HEK293 (cell line): ENCODE data around the gene NEK6.

Experiments
- CTCF ChIA-PET: fragments of 350-600 bp; formaldehyde crosslinking; extraction: SDS; loops from one replicate; lab custom pipeline; 2021; ENCODE audit warnings: antibody characterized with exemption; lab: Yijun Ruan, JAX
- POLR2A ChIA-PET: fragments of 300-600 bp; formaldehyde crosslinking; extraction: SDS; loops from one replicate; lab custom pipeline; 2020; ENCODE audit warnings: antibody characterized with exemption, inconsistent platforms; lab: Yijun Ruan, JAX
- H3K27ac ChIP-seq: fragments of 200-500 bp; sonication (Bioruptor generic); 2 replicates; pipeline ENCODE4 v1.5.1; 2014; ENCODE audit warnings: low read depth, low read length, control low read depth, inconsistent platforms; ENCODE audit errors: extremely low read depth
- H3K36me3 ChIP-seq, 2 experiments: fragments of 200-500 bp in 1 of 2; sonication (Bioruptor generic) in 1 of 2; 1 replicate in 1 of 2; 2 replicates in 1 of 2; pipeline ENCODE4 v1.5.1; 2014 to 2017; ENCODE audit warnings: inconsistent platforms in 2 of 2, low read length in 2 of 2; ENCODE audit not compliant: control insufficient read depth in 2 of 2, insufficient read depth in 1 of 2
- H3K4me1 ChIP-seq: fragments of 200-500 bp; sonication (Bioruptor generic); 2 replicates; pipeline ENCODE4 v1.5.1; 2014; ENCODE audit warnings: mild to moderate bottlenecking, low read length, inconsistent platforms; ENCODE audit not compliant: control insufficient read depth, insufficient read depth
- H3K4me3 ChIP-seq: 2 replicates; pipeline ENCODE4 v1.5.1; 2011; ENCODE audit warnings: low read depth, mild to moderate bottlenecking, control low read depth, low read length, moderate library complexity
- H3K9me3 ChIP-seq: fragments of 200-500 bp; sonication (Bioruptor generic); 2 replicates; pipeline ENCODE4 v1.5.1; 2014; ENCODE audit warnings: low read depth, low read length, inconsistent platforms; ENCODE audit not compliant: control insufficient read depth, insufficient read depth
- GLIS2 ChIP-seq: fragments of 450-650 bp; formaldehyde crosslinking; IDR thresholded peaks from 2 replicates; pipeline ENCODE4 v1.5.1; 2016; ENCODE audit warnings: missing biosample characterization, missing genetic modification characterization
- KLF7 ChIP-seq: fragments of 450-650 bp; formaldehyde crosslinking; IDR thresholded peaks from 2 replicates; pipeline ENCODE4 v1.5.1; 2016; ENCODE audit warnings: missing biosample characterization, missing genetic modification characterization, borderline replicate concordance
- MYNN ChIP-seq: fragments of 450-650 bp; formaldehyde crosslinking; IDR thresholded peaks from 2 replicates; pipeline ENCODE4 v1.5.1; 2016; ENCODE audit warnings: missing biosample characterization, missing genetic modification characterization, borderline replicate concordance
- SCRT2 ChIP-seq: fragments of 450-650 bp; formaldehyde crosslinking; IDR thresholded peaks from 2 replicates; pipeline ENCODE4 v1.5.1; 2016; ENCODE audit warnings: missing biosample characterization, missing genetic modification characterization
- TRIM28 ChIP-seq: IDR thresholded peaks from 2 replicates; pipeline ENCODE4 v1.6.1; 2011; ENCODE audit warnings: low read length, control low read depth, borderline replicate concordance
- ZBTB20 ChIP-seq: fragments of 450-650 bp; formaldehyde crosslinking; IDR thresholded peaks from 2 replicates; pipeline ENCODE4 v1.5.1; 2016; ENCODE audit warnings: missing biosample characterization, missing genetic modification characterization
- ZNF10 ChIP-seq: fragments of 450-650 bp; formaldehyde crosslinking; IDR thresholded peaks from 2 replicates; pipeline ENCODE4 v1.5.1; 2017; ENCODE audit warnings: missing biosample characterization, missing genetic modification characterization
- ZNF24 ChIP-seq: fragments of 450-650 bp; formaldehyde crosslinking; IDR thresholded peaks from 2 replicates; pipeline ENCODE4 v1.5.1; 2016; ENCODE audit warnings: missing biosample characterization, missing genetic modification characterization
- ZNF274 ChIP-seq, 2 experiments: fragments of 200-500 bp in 1 of 2; fragments of 450-650 bp in 1 of 2; sonication (Bioruptor generic) in 1 of 2; formaldehyde crosslinking in 1 of 2; IDR thresholded peaks; 2 replicates each; pipeline versions ENCODE4 v1.5.1 to v1.6.1; 2014 to 2016; ENCODE audit warnings: borderline replicate concordance in 1 of 2, inconsistent platforms in 1 of 2, low read length in 1 of 2, missing biosample characterization in 1 of 2, missing genetic modification characterization in 1 of 2
- ZNF324 ChIP-seq: fragments of 450-650 bp; formaldehyde crosslinking; IDR thresholded peaks from 2 replicates; pipeline ENCODE4 v1.5.1; 2016; ENCODE audit warnings: missing biosample characterization, missing genetic modification characterization
- ZNF350 ChIP-seq: fragments of 450-650 bp; formaldehyde crosslinking; IDR thresholded peaks from 2 replicates; pipeline ENCODE4 v1.5.0; 2017; ENCODE audit warnings: missing biosample characterization, mild to moderate bottlenecking, missing genetic modification characterization
- ZNF366 ChIP-seq: fragments of 450-650 bp; formaldehyde crosslinking; conservative IDR thresholded peaks from 2 replicates; pipeline ENCODE4 v1.5.1; 2016; ENCODE audit warnings: missing biosample characterization, missing genetic modification characterization
- ZNF394 ChIP-seq: fragments of 450-650 bp; formaldehyde crosslinking; IDR thresholded peaks from 2 replicates; pipeline ENCODE4 v1.5.1; 2016; ENCODE audit warnings: missing biosample characterization, missing genetic modification characterization, mild to moderate bottlenecking, moderate library complexity, borderline replicate concordance
- ZNF48 ChIP-seq: fragments of 450-650 bp; formaldehyde crosslinking; IDR thresholded peaks from 2 replicates; pipeline ENCODE4 v1.5.1; 2016; ENCODE audit warnings: missing biosample characterization, missing genetic modification characterization
- ZNF560 ChIP-seq: fragments of 450-650 bp; formaldehyde crosslinking; IDR thresholded peaks from 2 replicates; pipeline ENCODE4 v1.5.1; 2017; ENCODE audit warnings: missing biosample characterization, missing genetic modification characterization, borderline replicate concordance
- ZNF664 ChIP-seq: fragments of 450-650 bp; formaldehyde crosslinking; IDR thresholded peaks from 2 replicates; pipeline ENCODE4 v1.5.1; 2016; ENCODE audit warnings: missing biosample characterization, missing genetic modification characterization
- ZSCAN23 ChIP-seq: fragments of 450-650 bp; formaldehyde crosslinking; IDR thresholded peaks from 2 replicates; pipeline ENCODE4 v1.5.1; 2016; ENCODE audit warnings: missing biosample characterization, missing genetic modification characterization
- TF ChIP-seq, protein P1 (sequence below): fragments of 450-650 bp; formaldehyde crosslinking; IDR thresholded peaks from 2 replicates; pipeline ENCODE4 v1.5.1; 2017; ENCODE audit warnings: missing biosample characterization, mild to moderate bottlenecking, missing genetic modification characterization, moderate library complexity
- TF ChIP-seq, protein P2 (sequence below): IDR thresholded peaks from 2 replicates; pipeline ENCODE4 v1.6.1; 2011; ENCODE audit warnings: mild to moderate bottlenecking, low read depth, low read length, borderline replicate concordance
- TF ChIP-seq, protein P3 (sequence below): fragments of 450-650 bp; formaldehyde crosslinking; IDR thresholded peaks from 2 replicates; pipeline ENCODE4 v1.5.1; 2016; ENCODE audit warnings: missing biosample characterization, missing genetic modification characterization, borderline replicate concordance
- TF ChIP-seq, protein P4 (sequence below): fragments of 450-650 bp; formaldehyde crosslinking; IDR thresholded peaks from 2 replicates; pipeline ENCODE4 v1.5.1; 2017; ENCODE audit warnings: missing biosample characterization, missing genetic modification characterization
- TF ChIP-seq, protein P5 (sequence below): fragments of 450-650 bp; formaldehyde crosslinking; IDR thresholded peaks from 2 replicates; pipeline ENCODE4 v1.5.1; 2016; ENCODE audit warnings: missing biosample characterization, missing genetic modification characterization

Gene NEK6

DNA sequence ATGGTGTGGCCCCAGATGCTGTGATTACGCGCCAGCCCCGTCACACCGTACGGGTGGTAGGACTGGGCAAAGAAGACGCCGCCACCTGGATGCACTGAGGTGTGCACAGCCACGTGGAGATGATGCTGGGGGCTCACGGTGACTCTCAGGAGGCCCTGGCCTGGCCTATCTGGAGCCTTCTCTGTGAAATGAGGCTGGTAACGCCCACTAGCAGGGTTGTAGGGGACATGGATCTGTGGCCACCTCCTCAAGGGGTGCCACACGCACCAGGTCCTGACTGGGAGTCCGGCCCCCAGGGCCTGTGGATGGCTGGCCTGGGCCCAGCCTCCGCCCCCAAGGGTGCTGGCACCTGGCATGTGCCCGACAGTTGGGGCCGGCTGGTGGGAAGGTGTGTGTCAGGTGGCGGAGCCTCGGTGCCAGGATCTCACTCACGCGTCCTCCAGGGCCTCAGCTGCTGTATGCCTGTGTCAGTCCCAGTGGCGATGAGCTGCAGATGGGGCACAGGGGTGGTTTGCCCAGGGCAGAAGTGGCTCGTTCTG lies 32.4 kb downstream of the NEK6 start:
- H3K4me1 ChIP-seq, result no peaks in the 10 kb centered on the region
- POLR2A ChIA-PET, result no interaction called here
- H3K36me3 ChIP-seq, result peaks cover 0 to 4% of the 10 kb centered on the region in 2 experiments; a peak in 1 of 3 replicates
- H3K27ac ChIP-seq, result no peak overlapping the region
- CTCF ChIA-PET, result no interaction called here
- H3K4me3 ChIP-seq, result no peak overlapping the region
- H3K9me3 ChIP-seq, result no peaks in the 10 kb centered on the region
- TF ChIP-seq ZNF366, result no peak
- TF ChIP-seq, protein P1, sequence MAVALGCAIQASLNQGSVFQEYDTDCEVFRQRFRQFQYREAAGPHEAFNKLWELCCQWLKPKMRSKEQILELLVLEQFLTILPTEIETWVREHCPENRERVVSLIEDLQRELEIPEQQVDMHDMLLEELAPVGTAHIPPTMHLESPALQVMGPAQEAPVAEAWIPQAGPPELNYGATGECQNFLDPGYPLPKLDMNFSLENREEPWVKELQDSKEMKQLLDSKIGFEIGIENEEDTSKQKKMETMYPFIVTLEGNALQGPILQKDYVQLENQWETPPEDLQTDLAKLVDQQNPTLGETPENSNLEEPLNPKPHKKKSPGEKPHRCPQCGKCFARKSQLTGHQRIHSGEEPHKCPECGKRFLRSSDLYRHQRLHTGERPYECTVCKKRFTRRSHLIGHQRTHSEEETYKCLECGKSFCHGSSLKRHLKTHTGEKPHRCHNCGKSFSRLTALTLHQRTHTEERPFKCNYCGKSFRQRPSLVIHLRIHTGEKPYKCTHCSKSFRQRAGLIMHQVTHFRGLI, result 0 out of 2 replicates have a peak, but pooled peaks have one; percentile 29

DNA sequence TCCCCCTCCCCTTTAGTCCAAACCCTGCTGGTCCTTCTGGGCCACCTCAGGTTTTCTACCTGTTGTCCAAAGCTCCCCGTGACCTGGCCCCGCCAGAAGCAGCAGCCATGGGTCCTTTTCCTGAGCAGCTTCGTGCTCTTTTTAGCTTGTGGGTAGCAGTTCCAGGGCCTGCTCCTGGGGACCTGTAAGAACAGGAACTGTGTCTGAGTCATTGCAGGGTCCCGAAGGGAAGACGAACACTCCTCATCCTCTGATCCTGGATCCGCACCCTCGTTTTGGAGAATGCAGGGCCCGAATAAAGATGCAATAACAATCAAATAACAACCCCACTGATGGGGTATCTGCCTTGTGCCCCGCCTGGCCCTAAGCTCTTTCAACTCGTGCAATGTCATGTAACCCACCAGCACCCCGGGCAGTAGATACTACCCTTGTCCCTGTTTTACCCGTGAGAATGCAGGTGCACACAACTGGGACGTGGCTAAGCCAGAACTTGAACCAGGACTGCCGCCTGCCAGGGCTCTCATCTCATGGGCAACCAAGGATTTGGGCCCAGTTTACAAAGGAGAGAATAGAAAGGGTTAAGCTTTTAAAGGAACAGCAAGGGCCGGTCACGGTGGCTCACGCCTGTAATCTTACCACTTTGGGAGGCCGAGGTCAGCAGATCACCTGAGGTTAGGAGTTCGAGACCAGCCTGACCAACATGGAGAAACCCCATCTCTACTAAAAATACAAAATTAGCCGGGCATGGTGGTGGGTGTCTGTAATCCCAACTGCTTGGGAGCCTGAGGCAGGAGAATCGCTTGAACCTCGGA lies 33.2 kb downstream of the NEK6 start:
- Histone ChIP-seq H3K9me3 (no peaks in the 10 kb centered on the region), H3K36me3 (peaks cover 0 to 4% of the 10 kb centered on the region in 2 experiments; a peak in 1 of 3 replicates), H3K4me3 (no peak overlapping the region), H3K27ac (no peak overlapping the region)
- TF ChIP-seq ZNF48 (no peak), ZNF394 (tag by site-specific recombination) (no peak), ZBTB20 (tag by site-specific recombination) (no peak), ZNF324 (tag by site-specific recombination) (no peak), SCRT2 (tag by site-specific recombination) (no peak), ZNF350 (no peak), ZSCAN23 (tag by site-specific recombination) (no peak), KLF7 (tag by site-specific recombination) (no peak), TRIM28 (no peak), ZNF274 (IDR thresholded peaks at IDR 0.05; ENCODE audit: low read length) (no peak), ZNF274 (tag by site-specific recombination; IDR thresholded peaks at IDR 0.05; ENCODE audit: borderline replicate concordance) (no peak), ZNF24 (no peak), ZNF664 (tag by site-specific recombination) (no peak), GLIS2 (tag by site-specific recombination) (no peak), ZNF10 (tag by site-specific recombination) (no peak), MYNN (tag by site-specific recombination) (no peak), ZNF560 (tag by site-specific recombination) (no peak)
- TF ChIP-seq, protein P2, sequence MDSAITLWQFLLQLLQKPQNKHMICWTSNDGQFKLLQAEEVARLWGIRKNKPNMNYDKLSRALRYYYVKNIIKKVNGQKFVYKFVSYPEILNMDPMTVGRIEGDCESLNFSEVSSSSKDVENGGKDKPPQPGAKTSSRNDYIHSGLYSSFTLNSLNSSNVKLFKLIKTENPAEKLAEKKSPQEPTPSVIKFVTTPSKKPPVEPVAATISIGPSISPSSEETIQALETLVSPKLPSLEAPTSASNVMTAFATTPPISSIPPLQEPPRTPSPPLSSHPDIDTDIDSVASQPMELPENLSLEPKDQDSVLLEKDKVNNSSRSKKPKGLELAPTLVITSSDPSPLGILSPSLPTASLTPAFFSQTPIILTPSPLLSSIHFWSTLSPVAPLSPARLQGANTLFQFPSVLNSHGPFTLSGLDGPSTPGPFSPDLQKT, result no peak
- TF ChIP-seq, protein P3, sequence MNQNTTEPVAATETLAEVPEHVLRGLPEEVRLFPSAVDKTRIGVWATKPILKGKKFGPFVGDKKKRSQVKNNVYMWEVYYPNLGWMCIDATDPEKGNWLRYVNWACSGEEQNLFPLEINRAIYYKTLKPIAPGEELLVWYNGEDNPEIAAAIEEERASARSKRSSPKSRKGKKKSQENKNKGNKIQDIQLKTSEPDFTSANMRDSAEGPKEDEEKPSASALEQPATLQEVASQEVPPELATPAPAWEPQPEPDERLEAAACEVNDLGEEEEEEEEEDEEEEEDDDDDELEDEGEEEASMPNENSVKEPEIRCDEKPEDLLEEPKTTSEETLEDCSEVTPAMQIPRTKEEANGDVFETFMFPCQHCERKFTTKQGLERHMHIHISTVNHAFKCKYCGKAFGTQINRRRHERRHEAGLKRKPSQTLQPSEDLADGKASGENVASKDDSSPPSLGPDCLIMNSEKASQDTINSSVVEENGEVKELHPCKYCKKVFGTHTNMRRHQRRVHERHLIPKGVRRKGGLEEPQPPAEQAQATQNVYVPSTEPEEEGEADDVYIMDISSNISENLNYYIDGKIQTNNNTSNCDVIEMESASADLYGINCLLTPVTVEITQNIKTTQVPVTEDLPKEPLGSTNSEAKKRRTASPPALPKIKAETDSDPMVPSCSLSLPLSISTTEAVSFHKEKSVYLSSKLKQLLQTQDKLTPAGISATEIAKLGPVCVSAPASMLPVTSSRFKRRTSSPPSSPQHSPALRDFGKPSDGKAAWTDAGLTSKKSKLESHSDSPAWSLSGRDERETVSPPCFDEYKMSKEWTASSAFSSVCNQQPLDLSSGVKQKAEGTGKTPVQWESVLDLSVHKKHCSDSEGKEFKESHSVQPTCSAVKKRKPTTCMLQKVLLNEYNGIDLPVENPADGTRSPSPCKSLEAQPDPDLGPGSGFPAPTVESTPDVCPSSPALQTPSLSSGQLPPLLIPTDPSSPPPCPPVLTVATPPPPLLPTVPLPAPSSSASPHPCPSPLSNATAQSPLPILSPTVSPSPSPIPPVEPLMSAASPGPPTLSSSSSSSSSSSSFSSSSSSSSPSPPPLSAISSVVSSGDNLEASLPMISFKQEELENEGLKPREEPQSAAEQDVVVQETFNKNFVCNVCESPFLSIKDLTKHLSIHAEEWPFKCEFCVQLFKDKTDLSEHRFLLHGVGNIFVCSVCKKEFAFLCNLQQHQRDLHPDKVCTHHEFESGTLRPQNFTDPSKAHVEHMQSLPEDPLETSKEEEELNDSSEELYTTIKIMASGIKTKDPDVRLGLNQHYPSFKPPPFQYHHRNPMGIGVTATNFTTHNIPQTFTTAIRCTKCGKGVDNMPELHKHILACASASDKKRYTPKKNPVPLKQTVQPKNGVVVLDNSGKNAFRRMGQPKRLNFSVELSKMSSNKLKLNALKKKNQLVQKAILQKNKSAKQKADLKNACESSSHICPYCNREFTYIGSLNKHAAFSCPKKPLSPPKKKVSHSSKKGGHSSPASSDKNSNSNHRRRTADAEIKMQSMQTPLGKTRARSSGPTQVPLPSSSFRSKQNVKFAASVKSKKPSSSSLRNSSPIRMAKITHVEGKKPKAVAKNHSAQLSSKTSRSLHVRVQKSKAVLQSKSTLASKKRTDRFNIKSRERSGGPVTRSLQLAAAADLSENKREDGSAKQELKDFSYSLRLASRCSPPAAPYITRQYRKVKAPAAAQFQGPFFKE (tag by site-specific recombination), result no peak
- TF ChIP-seq, protein P4, sequence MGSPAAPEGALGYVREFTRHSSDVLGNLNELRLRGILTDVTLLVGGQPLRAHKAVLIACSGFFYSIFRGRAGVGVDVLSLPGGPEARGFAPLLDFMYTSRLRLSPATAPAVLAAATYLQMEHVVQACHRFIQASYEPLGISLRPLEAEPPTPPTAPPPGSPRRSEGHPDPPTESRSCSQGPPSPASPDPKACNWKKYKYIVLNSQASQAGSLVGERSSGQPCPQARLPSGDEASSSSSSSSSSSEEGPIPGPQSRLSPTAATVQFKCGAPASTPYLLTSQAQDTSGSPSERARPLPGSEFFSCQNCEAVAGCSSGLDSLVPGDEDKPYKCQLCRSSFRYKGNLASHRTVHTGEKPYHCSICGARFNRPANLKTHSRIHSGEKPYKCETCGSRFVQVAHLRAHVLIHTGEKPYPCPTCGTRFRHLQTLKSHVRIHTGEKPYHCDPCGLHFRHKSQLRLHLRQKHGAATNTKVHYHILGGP (tag by site-specific recombination), result no peak
- TF ChIP-seq, protein P5, sequence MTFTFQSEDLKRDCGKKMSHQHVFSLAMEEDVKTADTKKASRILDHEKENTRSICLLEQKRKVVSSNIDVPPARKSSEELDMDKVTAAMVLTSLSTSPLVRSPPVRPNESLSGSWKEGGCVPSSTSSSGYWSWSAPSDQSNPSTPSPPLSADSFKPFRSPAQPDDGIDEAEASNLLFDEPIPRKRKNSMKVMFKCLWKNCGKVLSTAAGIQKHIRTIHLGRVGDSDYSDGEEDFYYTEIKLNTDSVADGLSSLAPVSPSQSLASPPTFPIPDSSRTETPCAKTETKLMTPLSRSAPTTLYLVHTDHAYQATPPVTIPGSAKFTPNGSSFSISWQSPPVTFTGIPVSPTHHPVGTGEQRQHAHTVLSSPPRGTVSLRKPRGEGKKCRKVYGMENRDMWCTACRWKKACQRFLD (tag by site-specific recombination), result no peak
- TF ChIP-seq, all 188 proteins: peak for 0
- POLR2A ChIA-PET, result no interaction called here
- CTCF ChIA-PET, result no interaction called here
- H3K4me1 ChIP-seq, result no peaks in the 10 kb centered on the region
